Activated naive CD4-positive, alpha-beta T cell treated with anti-CD3 and anti-CD28 coated beads, Interleukin-2, amount 50 U/mL, for 24 hours (primary cell): ENCODE results near the gene CACNA1E.

Experiments used
- H3K27ac Mint-ChIP-seq: one replicate; pipeline ENCODE4 v1.8.0; 2021; ENCODE audit warnings: mild to moderate bottlenecking, mixed read lengths
- H3K27me3 Mint-ChIP-seq: one replicate; pipeline ENCODE4 v1.8.0; 2021; ENCODE audit warnings: mixed read lengths
- H3K36me3 Mint-ChIP-seq: one replicate; pipeline ENCODE4 v1.8.0; 2021; ENCODE audit warnings: mixed read lengths
- H3K4me1 Mint-ChIP-seq: one replicate; pipeline ENCODE4 v1.8.0; 2021; ENCODE audit warnings: mixed read lengths
- H3K4me3 Mint-ChIP-seq: one replicate; pipeline ENCODE4 v1.8.0; 2021; ENCODE audit warnings: mild to moderate bottlenecking, mixed read lengths
- H3K9me3 Mint-ChIP-seq: one replicate; pipeline ENCODE4 v1.8.0; 2021; ENCODE audit warnings: mixed read lengths

Gene CACNA1E

DNA sequence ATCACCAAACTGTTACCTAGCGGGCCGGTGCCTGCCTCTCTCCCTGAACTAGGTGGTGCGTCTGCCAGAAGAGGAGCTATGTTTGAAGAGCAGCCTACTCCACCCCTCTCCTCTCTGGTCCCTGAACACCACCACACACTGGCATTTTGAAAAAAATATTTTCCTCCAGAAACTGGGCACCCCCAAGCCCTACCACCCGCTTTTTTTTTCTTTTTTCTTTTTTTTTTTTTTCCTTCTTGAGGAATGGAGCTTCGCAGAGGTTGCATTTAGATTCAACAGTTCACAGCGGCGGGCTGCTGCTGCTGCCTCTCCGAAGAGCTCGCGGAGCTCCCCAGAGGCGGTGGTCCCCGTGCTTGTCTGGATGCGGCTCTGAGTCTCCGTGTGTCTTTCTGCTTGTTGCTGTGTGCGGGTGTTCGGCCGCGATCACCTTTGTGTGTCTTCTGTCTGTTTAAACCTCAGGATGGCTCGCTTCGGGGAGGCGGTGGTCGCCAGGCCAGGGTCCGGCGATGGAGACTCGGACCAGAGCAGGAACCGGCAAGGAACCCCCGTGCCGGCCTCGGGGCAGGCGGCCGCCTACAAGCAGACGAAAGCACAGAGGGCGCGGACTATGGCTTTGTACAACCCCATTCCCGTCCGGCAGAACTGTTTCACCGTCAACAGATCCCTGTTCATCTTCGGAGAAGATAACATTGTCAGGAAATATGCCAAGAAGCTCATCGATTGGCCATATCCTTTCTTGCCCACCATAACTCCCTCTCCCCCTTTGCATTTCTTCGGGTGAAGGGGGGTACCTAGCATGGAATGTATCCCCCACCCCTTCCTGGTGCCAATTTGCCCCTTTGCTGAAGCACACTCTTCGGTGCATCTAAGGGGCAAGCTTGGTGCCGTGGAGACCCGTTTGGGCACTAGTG lies at the start of gene CACNA1E:
Gene CACNA1E (plus strand): TSS at position 233 of the 911 bp plus-strand sequence. CDS start 228 bp downstream, at position 461.
- Mint-ChIP-seq H3K27ac (no peak within 1 kb of the TSS), H3K4me3 (no peak within 1 kb of the TSS), H3K9me3 (no peaks in the 10 kb centered on the region), H3K4me1 (peaks cover 25% of the 10 kb centered on the region), H3K36me3 (no peaks in the 10 kb centered on the region), H3K27me3 (peaks cover 50% of the 10 kb centered on the region)

DNA sequence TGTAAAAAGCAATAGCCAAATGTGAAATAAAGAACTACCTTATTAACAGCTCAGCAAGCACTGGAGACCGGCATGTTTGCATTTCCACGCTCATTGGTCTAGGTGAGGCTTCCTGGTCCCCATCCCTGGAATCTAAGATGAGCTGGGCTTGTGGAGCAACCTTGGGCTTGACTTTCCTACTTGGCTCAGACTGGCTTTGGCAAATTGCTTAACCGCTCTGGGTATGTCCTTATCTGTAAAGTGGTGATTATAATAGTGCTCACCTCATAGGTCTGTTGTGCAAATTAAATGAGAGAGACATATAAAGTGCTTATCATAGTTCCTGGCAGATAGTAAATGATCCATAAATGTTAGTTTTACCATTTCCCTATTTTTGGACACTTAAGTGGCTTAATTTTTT lies 49.4 kb upstream of the CACNA1E start:
- Mint-ChIP-seq H3K4me3 (no peak overlapping the region), H3K9me3 (no peaks in the 10 kb centered on the region), H3K27ac (no peak overlapping the region), H3K36me3 (no peaks in the 10 kb centered on the region), H3K4me1 (no peaks in the 10 kb centered on the region), H3K27me3 (peaks cover 8% of the 10 kb centered on the region)

DNA sequence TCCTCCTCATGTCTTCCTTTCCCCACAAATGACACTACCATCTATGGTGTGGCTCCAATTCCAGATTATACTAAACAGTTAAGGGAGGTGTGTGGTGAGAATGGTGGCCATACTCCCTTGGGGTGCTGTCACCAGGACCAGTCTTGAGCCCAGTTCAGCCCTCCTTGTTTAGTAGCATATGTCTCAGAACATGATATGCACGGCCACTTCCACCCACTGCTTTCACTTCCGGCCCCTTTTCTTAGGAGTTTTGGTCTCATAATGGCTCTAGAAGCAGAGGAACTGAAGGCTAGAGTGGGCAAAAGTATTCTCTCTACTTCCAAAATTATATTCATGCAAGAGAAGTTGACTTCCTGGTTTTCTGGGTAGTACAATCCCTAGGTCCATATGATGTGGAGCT lies 45.3 kb upstream of the CACNA1E start:
- Mint-ChIP-seq H3K27ac (no peak overlapping the region), H3K9me3 (no peaks in the 10 kb centered on the region), H3K4me1 (no peaks in the 10 kb centered on the region), H3K4me3 (no peak overlapping the region), H3K36me3 (no peaks in the 10 kb centered on the region), H3K27me3 (peaks cover 8% of the 10 kb centered on the region)

DNA sequence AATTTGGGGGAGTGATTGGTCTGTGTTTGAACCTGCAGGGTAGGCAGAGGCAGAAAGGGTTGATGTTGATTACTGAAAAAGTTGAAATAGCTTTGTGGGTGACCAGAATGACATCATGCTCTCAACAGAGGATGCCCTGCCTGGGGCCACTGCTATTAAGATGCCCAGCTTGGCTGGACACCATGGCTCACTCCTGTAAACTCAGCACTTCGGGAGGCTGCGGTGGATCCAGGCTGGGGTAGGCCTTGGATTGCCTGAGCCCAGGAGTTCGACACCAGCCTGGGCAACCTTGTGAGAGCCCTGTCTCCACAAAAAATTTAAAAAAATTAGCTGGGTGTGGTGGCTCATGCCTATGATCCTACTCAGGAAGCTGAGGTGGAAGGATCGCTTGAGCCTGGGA lies 42.8 kb upstream of the CACNA1E start:
- Mint-ChIP-seq H3K36me3 (no peaks in the 10 kb centered on the region), H3K9me3 (no peaks in the 10 kb centered on the region), H3K4me1 (no peaks in the 10 kb centered on the region), H3K27ac (no peak overlapping the region), H3K4me3 (no peak overlapping the region), H3K27me3 (peaks cover 4% of the 10 kb centered on the region)

DNA sequence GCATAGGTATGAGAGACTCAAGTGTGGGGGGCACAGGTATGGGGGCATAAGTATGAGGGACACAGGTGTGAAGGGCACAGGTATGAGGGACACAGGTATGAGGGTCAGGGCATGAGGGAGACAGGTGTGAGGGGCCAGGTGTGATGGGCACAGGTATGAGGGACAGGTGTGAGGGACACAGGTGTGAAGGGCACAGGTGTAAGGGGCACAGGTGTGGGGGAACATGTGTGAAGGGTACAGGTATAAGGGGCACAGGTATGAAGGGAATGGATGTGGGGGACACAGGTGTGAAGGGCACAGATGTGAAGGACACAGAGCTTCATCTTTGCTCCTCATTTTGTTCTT lies 41.2 kb upstream of the CACNA1E start:
- Mint-ChIP-seq H3K36me3 (no peaks in the 10 kb centered on the region), H3K4me3 (no peak overlapping the region), H3K27me3 (no peaks in the 10 kb centered on the region), H3K27ac (no peak overlapping the region), H3K9me3 (no peaks in the 10 kb centered on the region), H3K4me1 (no peaks in the 10 kb centered on the region)

DNA sequence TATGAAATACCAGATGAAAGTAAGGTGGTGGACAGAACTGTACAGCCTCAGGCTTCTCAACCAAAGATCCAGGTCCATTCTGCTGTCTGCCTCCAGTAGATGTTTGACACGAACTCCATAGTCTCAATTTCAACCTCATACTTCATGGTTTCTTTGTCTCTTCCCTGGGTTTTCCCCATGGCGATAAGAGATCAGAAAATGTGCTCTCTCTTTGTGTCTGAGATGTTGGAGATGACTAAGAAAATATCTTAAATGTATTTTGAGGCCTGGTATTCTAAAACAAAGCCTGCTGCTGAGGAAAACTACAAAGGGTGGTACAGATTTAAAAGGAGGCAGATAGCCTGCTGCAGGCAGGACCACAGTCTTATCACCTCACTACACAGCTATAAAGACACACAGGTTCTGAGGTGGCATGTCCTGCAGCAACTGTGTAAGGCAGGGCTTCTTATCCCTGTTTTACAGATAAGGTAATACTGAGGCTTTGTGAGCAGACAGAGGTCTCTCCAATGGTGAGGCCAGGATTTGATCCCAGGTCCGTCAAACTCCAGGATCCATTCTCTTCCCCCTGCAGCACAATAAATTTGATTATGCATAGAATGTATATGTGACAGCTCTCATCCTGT lies 40.0 kb upstream of the CACNA1E start:
- Mint-ChIP-seq H3K4me1 (no peaks in the 10 kb centered on the region), H3K36me3 (no peaks in the 10 kb centered on the region), H3K27me3 (no peaks in the 10 kb centered on the region), H3K4me3 (no peak overlapping the region), H3K9me3 (no peaks in the 10 kb centered on the region), H3K27ac (no peak overlapping the region)

DNA sequence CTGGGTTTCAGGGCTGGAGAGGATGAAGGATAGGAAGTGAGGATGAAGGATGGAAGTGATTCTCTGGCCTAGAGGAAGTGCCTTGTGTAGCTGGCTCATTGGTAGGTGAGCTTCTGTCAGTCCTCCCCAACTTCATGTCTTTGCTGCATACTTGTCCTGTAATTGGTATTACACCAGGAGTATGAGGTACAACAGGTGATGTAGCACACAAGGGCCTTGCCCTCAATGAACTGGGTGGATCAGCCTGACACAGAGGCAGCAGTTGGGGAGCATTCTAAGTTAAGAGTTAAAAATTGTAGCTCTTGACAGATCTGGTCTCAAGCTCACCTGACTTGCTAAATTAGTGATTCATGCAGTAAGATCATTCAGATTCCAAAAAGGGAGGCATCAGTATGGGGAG lies 37.9 kb upstream of the CACNA1E start:
- H3K9me3 Mint-ChIP-seq = no peaks in the 10 kb centered on the region
- no peaks in the 10 kb centered on the region for H3K36me3 Mint-ChIP-seq
- H3K4me3 Mint-ChIP-seq = no peak overlapping the region
- H3K4me1 Mint-ChIP-seq = no peaks in the 10 kb centered on the region
- H3K27me3 Mint-ChIP-seq = no peaks in the 10 kb centered on the region
- H3K27ac Mint-ChIP-seq = no peak overlapping the region

DNA sequence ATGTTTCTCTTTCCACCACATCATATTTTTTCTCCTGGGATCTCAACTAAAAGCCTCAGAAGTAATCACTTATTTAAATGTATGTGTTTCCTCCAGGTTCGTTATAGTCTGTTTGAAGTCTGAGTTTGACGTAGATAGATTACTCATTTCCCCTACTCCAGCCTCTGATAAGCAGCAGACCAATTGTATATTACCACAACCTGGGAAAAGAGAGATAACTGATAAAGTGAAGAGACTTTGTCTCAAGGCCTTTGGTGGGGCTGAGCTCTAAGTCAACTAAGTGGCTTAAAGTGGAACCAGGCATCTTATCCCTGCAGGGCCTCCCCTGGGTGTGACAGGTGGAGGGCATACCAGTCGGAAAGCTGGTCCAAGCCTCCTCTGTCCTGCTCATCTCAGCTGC lies 34.9 kb upstream of the CACNA1E start:
- Mint-ChIP-seq H3K4me3 (no peak overlapping the region), H3K27me3 (no peaks in the 10 kb centered on the region), H3K27ac (no peak overlapping the region), H3K4me1 (no peaks in the 10 kb centered on the region), H3K36me3 (no peaks in the 10 kb centered on the region), H3K9me3 (no peaks in the 10 kb centered on the region)

DNA sequence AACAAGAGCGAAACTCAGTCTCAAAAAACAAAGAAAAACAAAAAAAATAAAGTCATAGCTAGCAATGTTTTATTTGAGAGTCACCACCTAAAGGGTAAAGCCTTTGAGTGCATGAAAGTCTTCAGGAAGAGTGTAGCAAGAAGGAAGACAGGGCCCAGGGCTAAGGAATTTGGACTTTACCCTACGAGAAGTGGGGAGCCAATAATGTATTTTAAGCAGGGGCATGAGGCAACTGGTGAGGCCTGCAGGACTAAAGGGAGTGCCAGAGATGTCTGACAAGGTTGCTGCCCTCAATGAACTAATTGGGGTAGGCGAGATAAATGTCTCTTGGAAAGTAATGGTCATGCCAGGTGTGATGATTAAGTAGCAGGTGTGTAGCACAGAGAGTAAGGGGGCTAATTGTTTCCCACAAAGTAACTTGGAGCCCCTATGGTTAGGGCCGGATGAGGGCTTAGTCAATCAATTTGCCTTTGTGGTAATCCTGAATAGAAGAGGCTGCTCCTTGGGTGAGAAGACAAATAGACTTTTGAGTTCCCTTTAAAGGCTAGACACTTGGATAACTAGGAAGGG lies 31.6 kb upstream of the CACNA1E start:
- H3K36me3 Mint-ChIP-seq = no peaks in the 10 kb centered on the region

DNA sequence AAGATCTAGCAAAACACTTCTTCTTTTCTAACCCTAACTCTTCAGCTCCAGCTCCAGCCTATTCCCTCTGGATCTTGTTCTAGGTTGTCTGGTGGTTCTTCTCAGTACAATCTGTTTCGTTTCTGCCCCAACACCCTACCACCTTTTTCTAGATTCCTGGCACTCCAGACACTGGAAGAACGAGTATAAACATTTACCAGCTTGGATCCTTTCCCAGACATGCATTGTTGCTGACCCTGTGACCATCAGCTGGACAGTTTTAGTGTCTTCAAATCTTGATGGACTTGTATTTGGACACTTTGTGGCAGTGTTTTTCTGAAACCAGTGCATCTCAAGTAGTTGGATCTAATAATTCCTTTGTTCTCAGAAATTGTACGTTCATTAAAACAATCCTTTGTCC lies 30.6 kb upstream of the CACNA1E start:
- Mint-ChIP-seq H3K27ac (no peak overlapping the region), H3K4me1 (no peaks in the 10 kb centered on the region), H3K36me3 (peaks cover 1% of the 10 kb centered on the region), H3K9me3 (no peaks in the 10 kb centered on the region), H3K27me3 (no peaks in the 10 kb centered on the region), H3K4me3 (no peak overlapping the region)

More for the DNA sequence above, 31.6 kb upstream of the CACNA1E start:
- Mint-ChIP-seq H3K4me3 (no peak overlapping the region), H3K4me1 (no peaks in the 10 kb centered on the region), H3K27ac (no peak overlapping the region), H3K27me3 (no peaks in the 10 kb centered on the region), H3K9me3 (no peaks in the 10 kb centered on the region)

DNA sequence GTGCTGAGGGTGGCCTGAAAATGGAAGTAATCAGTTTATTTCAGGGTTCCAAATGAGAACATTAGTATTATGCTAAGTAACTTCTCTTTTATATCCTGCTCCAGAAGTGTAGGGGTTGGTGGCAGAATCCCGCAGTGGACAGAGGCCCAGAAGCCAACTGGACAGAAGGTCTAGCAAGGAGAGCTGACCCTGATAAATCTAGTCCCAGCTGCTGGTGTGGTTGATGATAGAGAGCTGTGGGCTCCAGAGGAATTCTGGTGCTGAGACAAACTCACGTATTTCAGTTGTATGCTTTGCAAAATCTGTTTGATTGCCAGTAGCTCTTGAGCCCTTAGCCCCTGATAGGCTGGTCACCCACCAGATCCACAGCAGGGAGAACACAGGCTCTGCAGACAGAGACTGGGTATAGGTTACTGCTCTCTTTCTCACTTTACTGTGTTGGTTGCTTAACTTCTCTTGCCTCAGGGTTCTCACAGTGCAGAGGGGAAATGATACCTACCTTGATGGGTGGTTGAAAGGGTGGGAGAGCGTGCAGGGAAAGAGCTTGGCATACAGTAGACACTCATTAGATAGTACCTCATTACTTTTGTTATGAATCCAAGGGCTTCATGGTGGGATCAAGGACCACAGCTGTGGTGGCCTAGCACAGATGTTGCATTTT lies 29.6 kb upstream of the CACNA1E start:
- H3K4me3 Mint-ChIP-seq = no peak overlapping the region
- H3K27me3 Mint-ChIP-seq = no peaks in the 10 kb centered on the region
- H3K9me3 Mint-ChIP-seq = no peaks in the 10 kb centered on the region
- peaks cover 1% of the 10 kb centered on the region for H3K36me3 Mint-ChIP-seq
- no peaks in the 10 kb centered on the region for H3K4me1 Mint-ChIP-seq
- H3K27ac Mint-ChIP-seq = no peak overlapping the region

DNA sequence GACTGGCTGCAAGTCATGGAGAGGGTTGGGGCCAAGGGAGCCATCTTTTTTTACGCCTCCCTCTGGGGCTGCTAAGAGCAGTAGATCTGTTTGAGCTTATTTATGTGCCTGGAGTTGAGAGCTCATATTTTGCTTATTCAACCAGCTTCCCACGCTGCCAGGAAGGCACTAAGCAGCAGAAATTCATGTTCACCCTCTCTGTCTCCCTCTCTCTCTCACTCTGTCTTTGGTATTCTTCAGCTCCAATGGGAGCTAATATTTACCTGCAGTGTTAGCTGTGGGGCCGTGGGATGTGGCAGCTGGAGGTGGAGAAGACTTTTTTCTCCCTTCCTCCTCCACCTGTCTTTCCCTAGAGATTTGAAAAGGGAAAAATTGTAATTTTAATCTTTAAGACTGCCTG lies 26.8 kb upstream of the CACNA1E start:
- H3K4me3 Mint-ChIP-seq = no peak overlapping the region
- H3K27ac Mint-ChIP-seq = no peak overlapping the region
- H3K4me1 Mint-ChIP-seq = no peaks in the 10 kb centered on the region
- H3K27me3 Mint-ChIP-seq = peaks cover 3% of the 10 kb centered on the region
- peaks cover 1% of the 10 kb centered on the region for H3K36me3 Mint-ChIP-seq
- no peaks in the 10 kb centered on the region for H3K9me3 Mint-ChIP-seq

DNA sequence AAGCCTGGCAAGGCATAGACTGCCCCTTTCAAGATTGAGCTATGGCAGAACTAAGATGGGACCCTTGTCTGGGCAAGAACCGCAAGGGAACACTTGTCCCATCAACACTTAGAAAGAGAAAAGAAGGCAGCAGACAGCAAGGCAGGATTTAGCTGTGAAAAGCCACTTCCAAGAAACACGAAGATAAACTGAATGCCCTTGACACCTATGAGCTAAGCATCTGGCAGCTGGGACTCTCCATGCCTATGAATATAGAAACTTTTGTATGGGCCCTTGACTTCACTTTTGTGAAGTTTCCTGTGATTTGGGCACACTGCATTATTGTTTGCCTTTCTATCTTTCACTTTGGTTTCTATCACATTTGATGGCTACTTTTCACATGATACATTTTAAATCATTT lies 24.9 kb upstream of the CACNA1E start:
- no peaks in the 10 kb centered on the region for H3K4me1 Mint-ChIP-seq
- no peak overlapping the region for H3K4me3 Mint-ChIP-seq
- H3K9me3 Mint-ChIP-seq = no peaks in the 10 kb centered on the region
- H3K27ac Mint-ChIP-seq = no peak overlapping the region
- peaks cover 1% of the 10 kb centered on the region for H3K36me3 Mint-ChIP-seq
- H3K27me3 Mint-ChIP-seq = peaks cover 5% of the 10 kb centered on the region

DNA sequence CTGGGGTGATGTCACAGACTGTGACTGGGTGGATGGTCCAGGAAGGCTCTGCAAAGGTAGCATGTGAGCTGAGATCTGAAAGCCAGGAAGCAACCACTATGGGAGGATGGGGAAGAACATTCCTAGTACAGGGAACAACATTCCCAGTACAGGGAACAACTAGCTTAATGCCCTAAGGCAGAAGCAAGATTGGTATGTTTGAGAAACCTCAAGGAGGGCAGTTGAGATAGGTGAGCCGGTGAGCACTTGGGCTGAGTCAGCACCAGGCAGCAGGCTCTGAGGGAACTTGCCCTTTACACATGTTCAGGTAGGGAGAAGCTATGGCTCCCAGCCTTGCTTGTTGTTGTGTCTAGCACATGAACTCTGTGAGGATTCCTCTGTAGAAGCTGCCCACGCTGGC lies 24.2 kb upstream of the CACNA1E start:
- Mint-ChIP-seq H3K27ac (no peak overlapping the region), H3K27me3 (peaks cover 7% of the 10 kb centered on the region), H3K36me3 (peaks cover 1% of the 10 kb centered on the region), H3K4me1 (no peaks in the 10 kb centered on the region), H3K9me3 (no peaks in the 10 kb centered on the region), H3K4me3 (no peak overlapping the region)

DNA sequence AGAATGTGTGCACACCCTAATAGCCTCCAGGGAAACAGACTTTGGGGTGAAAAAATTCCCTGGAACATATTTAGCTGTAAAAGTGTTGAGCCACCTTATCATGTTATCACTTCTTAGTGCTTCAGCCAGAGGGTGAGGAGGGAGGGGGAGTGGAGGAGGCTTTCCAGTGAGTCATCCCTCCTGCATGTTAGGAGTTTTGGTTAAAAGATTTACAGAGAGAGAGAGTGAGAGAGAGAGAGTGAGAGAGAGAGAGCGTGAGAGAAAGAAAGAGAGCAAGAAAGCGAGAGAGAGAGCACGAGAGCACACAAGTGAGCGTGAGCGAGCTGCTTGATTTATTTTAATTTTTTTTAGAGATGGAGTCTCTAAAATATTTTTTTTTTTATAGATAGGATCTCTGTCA lies 13.5 kb upstream of the CACNA1E start:
- no peaks in the 10 kb centered on the region for H3K9me3 Mint-ChIP-seq
- no peak overlapping the region for H3K4me3 Mint-ChIP-seq
- no peaks in the 10 kb centered on the region for H3K36me3 Mint-ChIP-seq
- H3K4me1 Mint-ChIP-seq = no peaks in the 10 kb centered on the region
- H3K27me3 Mint-ChIP-seq = peaks cover 10% of the 10 kb centered on the region
- no peak overlapping the region for H3K27ac Mint-ChIP-seq

DNA sequence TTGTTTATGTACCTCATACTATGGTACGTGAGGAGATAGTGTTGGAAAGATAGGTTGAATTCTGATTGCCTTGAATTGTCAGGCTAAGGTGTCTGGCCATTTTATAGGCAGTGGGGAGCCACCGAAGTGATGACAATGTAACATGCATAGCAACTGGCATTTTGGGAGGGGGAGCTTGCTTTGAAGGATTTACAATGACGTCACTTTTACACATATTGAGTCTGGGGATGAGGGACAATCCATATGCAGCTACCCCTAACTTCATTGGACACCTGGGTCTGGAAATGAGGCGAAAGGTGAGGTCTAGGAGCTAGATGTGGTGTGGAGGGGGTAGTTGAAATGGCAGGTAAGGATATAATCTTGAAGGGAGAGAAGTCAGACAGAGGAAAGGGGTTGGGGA lies 7.7 kb upstream of the CACNA1E start:
- H3K4me3 Mint-ChIP-seq = no peak overlapping the region
- peaks cover 3% of the 10 kb centered on the region for H3K27me3 Mint-ChIP-seq
- H3K4me1 Mint-ChIP-seq = no peaks in the 10 kb centered on the region
- no peak overlapping the region for H3K27ac Mint-ChIP-seq
- no peaks in the 10 kb centered on the region for H3K9me3 Mint-ChIP-seq
- H3K36me3 Mint-ChIP-seq = no peaks in the 10 kb centered on the region
